WTC11 (cell line): ENCODE data around the gene IL9. TPM values are rescaled to one million over a fixed set of nuclear protein-coding genes. Genes with fewer than 3 reads are reported as not detected.

Experiments used
- ATAC-seq: fragments of 200-7000 bp; cut with Tn5 transposase; 2 replicates; pipeline ENCODE4 v1.10.0; 2021; ENCODE audit warnings: mild to moderate bottlenecking, moderate library complexity
- CTCF ChIA-PET: fragments of 300-600 bp; sonication (Branson Sonifier 250); formaldehyde crosslinking; loops from one replicate; lab custom pipeline; 2021; ENCODE audit warnings: antibody characterized with exemption; lab: Charles Lee
- POLR2A ChIA-PET: fragments of 350-600 bp; sonication (Branson Sonifier 250); formaldehyde crosslinking; loops from one replicate; lab custom pipeline; 2021; ENCODE audit warnings: antibody characterized with exemption; lab: Charles Lee
- DNase-seq: peaks from one replicate; pipeline ENCODE4 v3.0.0; 2021; ENCODE audit warnings: low spot score
- H3K27ac Mint-ChIP-seq: 2 replicates; pipeline ENCODE4 v1.8.0; 2021; ENCODE audit warnings: mixed read lengths
- H3K27me3 Mint-ChIP-seq: 2 replicates; pipeline ENCODE4 v1.8.0; 2021; ENCODE audit warnings: low read depth, mild to moderate bottlenecking, moderate library complexity, mixed read lengths
- H3K36me3 Mint-ChIP-seq: 2 replicates; pipeline ENCODE4 v1.8.0; 2021; ENCODE audit warnings: mixed read lengths
- H3K4me1 Mint-ChIP-seq: 2 replicates; pipeline ENCODE4 v1.8.0; 2022; ENCODE audit warnings: mixed read lengths
- H3K4me3 Mint-ChIP-seq: 2 replicates; pipeline ENCODE4 v1.8.0; 2021; ENCODE audit warnings: mild to moderate bottlenecking, moderate library complexity, mixed read lengths
- H3K9me3 Mint-ChIP-seq: 2 replicates; pipeline ENCODE4 v1.8.0; 2021; ENCODE audit warnings: mixed read lengths
- ATF3 ChIP-seq: sonication (generic); formaldehyde crosslinking; conservative IDR thresholded peaks from 2 replicates; pipeline ENCODE4 v1.8.1; 2022; ENCODE audit warnings: mild to moderate bottlenecking, missing genetic modification reagents
- CBFB ChIP-seq: sonication (generic); formaldehyde crosslinking; IDR thresholded peaks from 2 replicates; pipeline ENCODE4 v1.8.1; 2022; ENCODE audit warnings: mild to moderate bottlenecking, low read depth, missing genetic modification reagents
- CDX4 ChIP-seq: fragments of 250-450 bp; sonication (Bioruptor Pico); IDR thresholded peaks from 2 replicates; pipeline ENCODE4 v1.9.0; 2021; ENCODE audit warnings: moderate library complexity, mild to moderate bottlenecking, inconsistent platforms, borderline replicate concordance
- CREB1 ChIP-seq: sonication (generic); formaldehyde crosslinking; IDR thresholded peaks from 2 replicates; pipeline ENCODE4 v1.8.0; 2023; ENCODE audit warnings: mild to moderate bottlenecking, missing genetic modification reagents
- CTCF ChIP-seq: fragments of 200-600 bp; IDR thresholded peaks from 2 replicates; pipeline ENCODE4 v1.8.0; 2022; ENCODE audit warnings: antibody characterized with exemption
- E2F5 ChIP-seq: sonication (generic); formaldehyde crosslinking; IDR thresholded peaks from 2 replicates; pipeline ENCODE4 v1.8.1; 2022; ENCODE audit warnings: mild to moderate bottlenecking, moderate library complexity, missing genetic modification reagents
- ELF4 ChIP-seq: sonication (generic); formaldehyde crosslinking; IDR thresholded peaks from 2 replicates; pipeline ENCODE4 v1.8.1; 2022; ENCODE audit warnings: low read depth, mild to moderate bottlenecking, moderate library complexity, missing genetic modification reagents
- FOXJ3 ChIP-seq: sonication (generic); formaldehyde crosslinking; IDR thresholded peaks from 2 replicates; pipeline ENCODE4 v1.9.0; 2021; ENCODE audit warnings: missing genetic modification reagents, mild to moderate bottlenecking, borderline replicate concordance
- FOXP4 ChIP-seq: sonication (generic); formaldehyde crosslinking; IDR thresholded peaks from 2 replicates; pipeline ENCODE4 v1.8.0; 2022; ENCODE audit warnings: mild to moderate bottlenecking, missing genetic modification reagents
- GABPB1 ChIP-seq: sonication (generic); formaldehyde crosslinking; IDR thresholded peaks from 2 replicates; pipeline ENCODE4 v1.8.1; 2023; ENCODE audit warnings: mild to moderate bottlenecking, missing genetic modification reagents
- GTF2I ChIP-seq: fragments of 250-450 bp; sonication (Bioruptor Pico); conservative IDR thresholded peaks from 2 replicates; pipeline ENCODE4 v1.4.0; 2021; ENCODE audit warnings: mild to moderate bottlenecking
- IRF2 ChIP-seq: sonication (generic); formaldehyde crosslinking; IDR thresholded peaks from 2 replicates; pipeline ENCODE4 v1.8.0; 2022; ENCODE audit warnings: low read depth, missing genetic modification reagents, borderline replicate concordance
- MAX ChIP-seq: sonication (generic); formaldehyde crosslinking; IDR thresholded peaks from 2 replicates; pipeline ENCODE4 v1.8.0; 2022; ENCODE audit warnings: mild to moderate bottlenecking, missing genetic modification reagents
- RORB ChIP-seq: fragments of 250-450 bp; sonication (Bioruptor Pico); IDR thresholded peaks from 2 replicates; pipeline ENCODE4 v1.9.0; 2021; ENCODE audit warnings: mild to moderate bottlenecking
- SMAD3 ChIP-seq: sonication (generic); formaldehyde crosslinking; IDR thresholded peaks from 2 replicates; pipeline ENCODE4 v1.8.0; 2022; ENCODE audit warnings: missing genetic modification reagents, mild to moderate bottlenecking, borderline replicate concordance
- TEAD4 ChIP-seq: sonication (generic); formaldehyde crosslinking; IDR thresholded peaks from 2 replicates; pipeline ENCODE4 v1.8.0; 2022; ENCODE audit warnings: mild to moderate bottlenecking, missing genetic modification reagents
- TP53 ChIP-seq: sonication (generic); formaldehyde crosslinking; IDR thresholded peaks from 2 replicates; pipeline ENCODE4 v1.8.1; 2023; ENCODE audit warnings: mild to moderate bottlenecking, missing genetic modification reagents
- USF2 ChIP-seq: sonication (generic); formaldehyde crosslinking; IDR thresholded peaks from 2 replicates; pipeline ENCODE4 v1.8.1; 2023; ENCODE audit warnings: mild to moderate bottlenecking, missing genetic modification reagents, moderate library complexity
- ZNF121 ChIP-seq: sonication (generic); formaldehyde crosslinking; IDR thresholded peaks from 2 replicates; pipeline ENCODE4 v1.8.0; 2023; ENCODE audit warnings: missing genetic modification reagents
- ZNF317 ChIP-seq: sonication (generic); formaldehyde crosslinking; IDR thresholded peaks from 2 replicates; pipeline ENCODE4 v1.8.1; 2023; ENCODE audit warnings: low read depth, mild to moderate bottlenecking, moderate library complexity, missing genetic modification reagents, borderline replicate concordance
- total RNA-seq: library from RNA; stranded (reverse); gene quantifications from 3 replicates; pipeline ENCODE4 v1.2.3, GENCODE V29; 2021

Gene IL9
- total RNA-seq, 1 experiment from 2014 or later: not detected

GRCh38 chr5:135850231-135850630 is 45.4 kb downstream of the IL9 start:
- H3K9me3 Mint-ChIP-seq: no peaks in the 10 kb centered on the region
- no peaks in the 10 kb centered on the region for H3K36me3 Mint-ChIP-seq
- no peak overlapping the region for H3K4me3 Mint-ChIP-seq
- no peaks in the 10 kb centered on the region for H3K4me1 Mint-ChIP-seq
- ChIA-PET CTCF (interaction anchor here (0.9 to 1.2 kb wide), 3 partner anchors 33 to 296 kb away, joined by 3 read pairs; no protein-coding TSS in a partner anchor), POLR2A (no interaction called here)
- no peaks in the 10 kb centered on the region for H3K27me3 Mint-ChIP-seq
- no peak for TF ChIP-seq IRF2 (CRISPR knock-in tag)
- TF ChIP-seq CREB1 (CRISPR knock-in tag): no peak
- TF ChIP-seq FOXJ3 (CRISPR knock-in tag): no peak
- TF ChIP-seq MAX: no peak
- TF ChIP-seq FOXP4: no peak
- TF ChIP-seq ZNF317 (CRISPR knock-in tag): no peak
- TF ChIP-seq CDX4 (CRISPR knock-in tag): no peak
- no peak for TF ChIP-seq TEAD4 (CRISPR knock-in tag)
- TF ChIP-seq USF2 (CRISPR knock-in tag): no peak
- no peak for TF ChIP-seq TP53 (CRISPR knock-in tag)
- no peak for TF ChIP-seq CBFB
- TF ChIP-seq E2F5: no peak
- TF ChIP-seq SMAD3: no peak
- no peak overlapping the region for H3K27ac Mint-ChIP-seq
- DNase-seq (no peak), ATAC-seq (no peak)

- no peak overlapping the region for H3K4me3 Mint-ChIP-seq
- no peaks in the 10 kb centered on the region for H3K4me1 Mint-ChIP-seq
- no peaks in the 10 kb centered on the region for H3K36me3 Mint-ChIP-seq
- no peaks in the 10 kb centered on the region for H3K9me3 Mint-ChIP-seq
- TF ChIP-seq SMAD3: no peak
- TF ChIP-seq CTCF: no peak
- TF ChIP-seq RORB: no peak
- no peak for TF ChIP-seq IRF2 (CRISPR knock-in tag)
- no peak for TF ChIP-seq GABPB1
- TF ChIP-seq ZNF121 (CRISPR knock-in tag): no peak
- TF ChIP-seq ATF3: no peak
- TF ChIP-seq FOXJ3 (CRISPR knock-in tag): no peak
- TF ChIP-seq ELF4 (CRISPR knock-in tag): no peak
- TF ChIP-seq GTF2I (CRISPR knock-in tag): no peak
- TF ChIP-seq, all 79 proteins: peak for 0
- no peak overlapping the region for H3K27ac Mint-ChIP-seq
- H3K27me3 Mint-ChIP-seq: no peaks in the 10 kb centered on the region; the same call in 1 of the 2 replicates
- DNase-seq (no peak), ATAC-seq (no peak)
- CTCF ChIA-PET: interaction anchor here (0.5 kb wide), 1 partner anchor 81 kb away, joined by 4 read pairs; no protein-coding TSS in a partner anchor
- POLR2A ChIA-PET: no interaction called here
Measured at GRCh38 chr5:135847976-135848375, 47.7 kb downstream of the IL9 start.
